DLD1 (cell line): ENCODE measurements around the gene SETBP1.

Source experiments
- in situ Hi-C: cut with HindIII; loops from 2 replicates; pipeline ENCODE4 v1.10.0; 2017; ENCODE audit warnings: low sequenced_read_pairs

Gene SETBP1

DNA sequence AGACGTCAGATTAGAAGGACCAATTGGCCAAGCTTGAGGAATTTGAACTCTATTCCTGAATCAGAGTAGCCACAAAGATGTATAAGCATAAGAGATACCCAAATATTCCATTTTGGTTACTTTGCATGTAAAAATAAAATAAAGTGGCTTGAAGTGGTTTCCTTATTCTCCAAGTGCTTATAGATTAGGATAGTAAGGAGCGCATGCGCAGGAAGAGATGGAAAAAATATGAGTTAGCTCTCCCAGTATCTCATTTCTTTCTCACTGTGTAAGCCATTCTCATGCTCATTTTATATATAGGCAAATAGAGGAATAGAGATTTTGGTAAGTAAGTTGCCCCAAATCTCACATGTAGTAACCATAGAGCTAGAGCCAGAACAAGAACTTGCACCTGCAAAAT lies 241.3 kb downstream of the SETBP1 start:
- in situ Hi-C loops: no loop called here

DNA sequence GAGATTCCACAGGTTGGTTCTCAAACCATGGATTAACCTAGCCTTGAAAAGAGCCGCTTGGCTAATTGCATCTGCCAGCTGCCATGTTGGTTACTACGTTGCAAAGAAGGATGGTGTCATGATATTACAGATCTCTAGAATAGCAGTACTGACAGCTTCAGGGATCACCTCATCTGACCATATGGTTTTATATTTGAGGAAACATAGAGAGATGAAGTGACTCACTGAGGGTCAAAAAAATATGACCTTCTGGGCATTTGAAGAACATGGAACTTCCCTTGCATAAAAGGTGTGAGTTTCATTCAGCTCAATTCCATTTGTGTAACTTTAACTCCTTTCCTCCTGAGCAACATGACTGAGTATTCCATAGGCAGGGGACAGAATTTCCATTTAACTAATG lies 242.3 kb downstream of the SETBP1 start:
- in situ Hi-C loops: no loop called here

DNA sequence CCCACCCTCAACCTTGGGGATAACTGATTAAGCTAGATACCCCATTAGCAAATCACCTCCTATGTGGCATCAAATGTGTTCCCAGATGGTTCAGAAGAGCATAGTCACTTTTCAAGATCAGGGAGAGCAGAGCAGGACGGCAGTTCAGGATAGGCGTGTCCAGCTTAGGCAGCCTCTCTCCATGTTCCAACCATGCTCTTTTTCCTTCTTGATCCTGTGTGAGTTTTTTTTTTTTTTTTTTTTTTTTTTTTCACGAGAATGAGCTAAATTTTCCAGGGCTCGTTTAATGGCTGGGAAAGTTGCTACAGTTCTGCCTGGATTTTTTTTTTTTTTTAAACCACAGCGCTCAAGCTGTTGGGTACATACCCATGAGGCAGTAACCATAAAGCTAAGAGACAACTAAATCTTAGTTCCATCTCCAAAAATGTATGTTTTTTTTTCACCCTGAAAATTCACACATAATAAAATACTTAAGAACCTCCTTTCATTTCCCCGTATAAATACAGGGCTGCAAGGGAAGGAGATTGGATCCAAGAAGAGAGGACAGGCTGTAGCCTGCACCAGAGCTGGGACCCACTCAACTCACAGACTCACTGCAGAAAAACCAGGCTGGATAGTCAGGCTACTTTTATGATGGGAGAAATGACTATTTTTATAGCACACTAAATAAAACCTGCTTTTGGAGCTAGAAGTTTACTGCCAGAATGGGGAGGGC lies 244.3 kb downstream of the SETBP1 start:
- in situ Hi-C loops: no loop called here

DNA sequence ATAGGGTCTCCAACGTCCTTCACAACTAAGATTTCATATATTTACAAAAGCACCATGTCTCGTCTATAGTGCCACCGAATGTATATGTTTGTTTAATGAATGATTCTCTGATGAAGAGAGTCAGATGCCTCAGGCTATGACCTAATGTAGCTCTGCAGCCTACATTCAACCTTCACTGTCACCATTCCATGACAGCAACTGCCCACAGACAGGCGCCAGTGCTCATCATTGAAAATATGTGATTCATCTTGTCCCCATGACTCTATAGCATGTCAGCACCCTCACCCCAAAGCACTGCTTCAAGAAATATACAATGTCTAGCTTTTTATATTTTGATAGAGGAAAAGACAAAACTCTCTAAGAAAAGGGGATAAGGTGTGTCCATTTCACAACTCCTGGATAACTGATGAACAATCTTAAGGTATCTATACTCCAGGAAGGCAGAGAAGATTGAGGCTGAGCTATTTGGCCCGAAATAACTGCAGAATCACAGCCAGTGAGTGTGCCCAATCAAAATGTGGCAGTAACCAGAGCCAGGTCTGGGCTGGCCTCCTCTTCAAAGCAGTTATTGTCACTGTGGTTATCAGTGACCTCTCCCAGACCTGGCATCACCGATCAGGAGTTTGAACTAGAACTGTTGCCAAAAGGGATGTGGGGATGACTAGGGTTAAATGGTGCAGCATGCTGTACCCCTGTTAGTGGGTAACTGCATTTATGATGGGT lies 246.6 kb downstream of the SETBP1 start:
- in situ Hi-C loops: no loop called here

DNA sequence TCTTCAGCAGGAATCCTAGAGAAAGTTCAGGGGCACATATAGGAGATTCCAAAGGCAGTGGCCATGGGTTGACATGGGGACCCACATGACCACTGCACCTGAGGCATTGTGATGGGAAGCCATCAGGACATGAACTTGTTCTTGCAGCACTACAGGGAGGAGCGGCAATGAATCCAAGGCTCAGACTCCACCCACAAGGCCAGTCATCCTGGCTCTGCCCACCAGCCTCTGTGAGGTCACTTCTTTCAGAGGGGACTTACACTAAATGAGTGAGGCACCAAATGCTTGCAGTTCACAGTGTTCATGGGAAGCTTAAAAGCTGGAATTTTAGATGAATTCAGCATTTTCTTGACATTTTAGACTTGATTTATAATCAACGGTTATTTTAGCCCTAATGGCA lies 254.2 kb downstream of the SETBP1 start:
- in situ Hi-C loops: no loop called here

DNA sequence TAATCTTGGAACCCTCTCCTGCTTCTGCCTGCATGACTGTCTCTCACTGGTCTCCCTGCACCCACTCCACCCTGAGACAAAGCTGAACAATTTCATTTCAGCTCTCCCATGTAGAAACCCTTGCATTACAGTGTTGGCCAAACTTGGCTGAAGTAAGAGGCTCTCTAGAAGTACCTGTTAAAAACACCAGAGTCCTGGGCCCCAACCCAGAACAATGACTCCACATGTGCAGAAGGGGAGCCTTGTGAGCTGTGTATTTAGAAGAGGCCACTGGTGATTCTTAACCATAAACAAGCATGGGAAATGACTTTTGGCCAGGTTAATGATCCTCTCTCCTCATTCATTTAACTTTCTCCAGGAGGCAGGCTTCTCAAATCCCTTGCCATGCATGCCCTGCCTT lies 254.8 kb downstream of the SETBP1 start:
- in situ Hi-C loops: no loop called here

DNA sequence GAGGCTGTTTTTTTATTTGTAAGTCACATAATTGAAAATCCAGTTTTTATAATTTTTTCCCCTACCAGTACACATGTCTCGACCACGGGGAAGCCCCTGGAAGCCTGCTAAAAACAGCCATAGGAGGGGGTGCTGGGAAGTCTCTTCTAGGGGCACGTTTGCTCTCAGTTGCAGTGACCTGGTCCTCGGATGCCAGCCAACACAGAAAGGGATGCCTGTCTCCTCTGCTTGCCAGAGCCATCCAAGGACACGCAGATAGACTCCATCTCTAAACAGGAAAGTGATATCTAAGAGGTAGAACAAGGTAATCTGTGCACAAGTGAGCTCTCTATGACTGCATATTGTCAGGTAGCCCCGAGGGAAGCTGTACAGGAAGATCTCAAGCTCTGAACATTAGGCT lies 255.8 kb downstream of the SETBP1 start:
- in situ Hi-C loops: no loop called here

DNA sequence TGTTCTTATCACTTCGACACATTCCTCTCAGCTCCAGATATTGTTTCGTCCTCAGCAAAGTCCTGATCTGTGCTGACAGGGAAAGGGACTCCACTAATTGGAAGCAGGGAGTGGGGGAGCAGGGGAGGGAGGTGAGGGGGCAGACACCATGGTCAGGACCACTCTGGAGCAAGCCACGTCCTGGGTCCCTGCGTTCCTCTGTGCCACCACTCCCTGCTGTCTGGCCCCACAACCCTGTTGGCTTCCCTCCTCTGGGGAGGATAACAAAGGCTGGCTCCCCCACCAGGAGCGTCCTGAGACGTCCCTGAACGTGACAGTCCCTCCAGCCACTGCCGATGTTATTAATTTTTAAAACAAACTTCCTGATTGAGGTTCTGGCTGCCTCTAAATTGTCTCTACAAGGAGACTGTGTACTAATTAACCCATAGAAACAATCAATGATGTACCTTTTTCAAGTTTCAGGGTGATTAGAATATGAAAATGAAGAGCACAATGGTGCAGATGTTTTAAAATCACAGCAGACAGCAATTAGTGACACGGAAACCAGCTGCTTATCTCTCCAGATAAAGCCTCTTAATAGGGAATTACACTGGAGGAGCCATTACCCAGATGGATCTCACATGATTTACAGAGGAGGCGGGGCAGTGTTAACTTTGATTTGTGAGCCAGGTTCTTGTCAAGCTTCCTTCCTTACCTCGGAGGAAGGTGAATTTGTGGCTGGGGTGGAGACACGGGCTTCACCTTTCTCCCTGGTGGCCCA lies 257.5 kb downstream of the SETBP1 start:
- in situ Hi-C loops: no loop called here

DNA sequence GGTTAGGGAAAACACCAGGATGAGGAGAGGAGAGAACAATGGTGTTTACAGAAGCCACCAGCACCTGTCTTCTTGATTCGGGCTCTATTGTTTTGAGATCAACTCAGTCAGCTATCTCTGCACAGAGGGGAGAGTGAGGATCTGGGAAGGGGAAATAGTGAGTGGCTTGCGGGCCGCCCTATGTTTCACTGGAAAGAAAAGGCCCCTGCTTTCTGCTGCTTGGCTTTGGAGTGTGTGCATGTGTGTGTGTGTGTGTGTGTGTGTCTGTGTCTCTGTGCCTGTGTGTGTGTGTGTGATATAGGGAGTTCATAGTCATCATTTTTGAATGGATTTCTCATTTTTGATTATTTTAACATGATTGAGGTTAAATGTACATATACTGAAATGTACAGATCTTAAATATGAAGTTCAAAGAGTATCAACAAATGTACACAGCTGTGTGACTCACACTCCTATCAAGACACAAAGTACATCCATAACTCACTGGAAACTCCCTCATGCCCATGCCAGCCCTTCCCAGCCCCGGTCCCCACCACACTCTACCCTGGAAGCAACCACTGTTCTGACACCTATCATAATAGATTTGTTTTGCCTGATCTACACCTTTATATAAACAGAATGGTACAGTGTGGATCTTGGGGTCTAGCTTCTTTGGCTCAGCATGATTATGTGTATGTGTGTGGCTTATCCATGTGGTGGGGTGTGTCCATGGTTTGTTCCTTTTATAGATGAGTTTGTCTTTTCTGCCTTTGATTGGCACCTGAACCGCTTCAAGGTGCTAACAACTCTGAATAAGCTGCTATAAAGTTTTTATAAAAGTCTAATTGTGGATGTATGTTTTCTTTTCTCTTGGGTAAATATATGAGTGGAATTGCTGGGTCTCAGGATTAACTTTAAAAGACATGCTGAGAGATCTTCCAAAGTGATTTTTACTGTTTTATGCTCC lies 258.3 kb downstream of the SETBP1 start:
- in situ Hi-C loops: no loop called here

DNA sequence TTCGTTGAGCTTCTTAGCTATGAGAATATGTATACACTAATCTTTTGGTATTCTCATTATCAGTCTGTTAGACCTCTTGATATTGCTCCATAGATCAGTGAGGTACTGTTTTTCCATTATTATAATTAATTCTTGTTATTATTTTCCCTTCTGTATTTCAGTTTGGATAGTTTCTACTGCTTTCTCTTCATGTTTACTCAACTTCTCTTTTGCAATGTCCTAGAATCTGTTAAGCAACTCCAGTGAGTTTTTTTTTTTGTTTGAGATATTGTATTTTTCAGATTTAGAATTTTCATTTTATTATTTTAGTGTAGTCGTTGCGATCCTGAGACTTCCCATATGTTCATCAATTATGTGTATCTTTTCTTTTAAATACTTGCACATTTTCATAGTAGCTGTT lies 260.8 kb downstream of the SETBP1 start:
- in situ Hi-C loops: no loop called here

DNA sequence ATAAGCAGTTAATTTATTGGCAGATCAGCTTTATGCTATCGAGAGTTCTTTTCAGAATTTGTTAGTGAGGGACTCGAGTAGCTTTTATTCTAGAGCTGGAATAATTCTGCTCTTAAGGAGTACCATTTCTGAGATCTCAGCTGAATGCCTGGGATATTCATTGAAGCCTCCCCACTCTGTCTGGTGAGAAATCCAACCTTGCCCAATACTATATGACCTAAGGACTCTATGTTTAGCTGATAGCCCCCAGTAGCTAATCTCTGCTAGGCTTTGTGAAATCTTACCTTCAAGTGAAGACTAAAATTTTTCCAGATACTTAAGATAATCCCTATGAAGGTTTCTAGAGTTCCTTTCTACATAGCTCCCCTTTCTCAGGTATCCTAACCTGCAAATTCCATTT lies 261.4 kb downstream of the SETBP1 start:
- in situ Hi-C loops: no loop called here

DNA sequence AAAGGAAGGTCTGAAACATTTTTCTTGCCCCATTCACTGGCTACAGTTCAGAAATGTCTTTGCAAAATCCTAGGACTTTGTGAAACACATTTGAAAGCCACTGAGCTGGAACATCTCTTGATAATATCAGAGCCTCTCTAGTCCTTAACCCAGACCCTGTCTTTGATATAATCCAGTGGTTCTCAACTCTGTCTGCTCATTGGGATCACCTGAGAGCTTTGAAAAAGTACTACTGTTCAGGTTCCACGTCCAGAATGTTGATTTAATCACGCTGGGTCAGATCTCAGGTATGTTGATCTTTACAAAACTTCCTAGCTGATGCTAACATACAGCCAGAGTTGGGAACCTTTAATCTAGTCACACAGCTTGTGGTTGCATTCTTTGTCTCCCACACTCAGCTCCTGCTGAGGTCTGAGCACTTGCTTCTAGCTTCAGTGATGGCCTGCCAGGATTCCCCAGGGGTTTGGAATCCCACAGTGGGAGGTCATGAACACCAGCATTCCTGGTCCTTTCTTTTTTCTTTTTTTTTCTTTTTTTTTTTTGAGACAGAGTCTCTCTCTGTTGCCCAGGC lies 262.7 kb downstream of the SETBP1 start:
- in situ Hi-C loops: no loop called here

DNA sequence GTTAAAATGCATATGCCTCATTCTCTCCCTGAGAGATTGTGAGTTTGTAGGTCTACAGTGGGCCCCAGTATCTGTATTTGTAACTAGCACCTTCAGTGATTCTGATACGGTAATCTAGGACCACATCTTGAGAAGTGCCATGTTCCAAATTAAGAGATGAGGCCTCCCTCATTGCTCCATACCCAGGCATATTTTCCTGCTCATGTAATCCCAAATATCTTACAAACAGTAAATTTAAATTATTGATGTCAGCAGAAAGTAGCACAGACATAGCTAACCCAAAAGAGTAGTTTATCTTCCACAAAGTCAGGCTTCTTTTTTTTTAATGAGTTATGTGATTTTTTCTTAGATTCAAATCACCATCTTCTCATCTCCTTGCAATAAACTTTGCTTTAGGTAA lies 263.8 kb downstream of the SETBP1 start:
- in situ Hi-C loops: no loop called here

DNA sequence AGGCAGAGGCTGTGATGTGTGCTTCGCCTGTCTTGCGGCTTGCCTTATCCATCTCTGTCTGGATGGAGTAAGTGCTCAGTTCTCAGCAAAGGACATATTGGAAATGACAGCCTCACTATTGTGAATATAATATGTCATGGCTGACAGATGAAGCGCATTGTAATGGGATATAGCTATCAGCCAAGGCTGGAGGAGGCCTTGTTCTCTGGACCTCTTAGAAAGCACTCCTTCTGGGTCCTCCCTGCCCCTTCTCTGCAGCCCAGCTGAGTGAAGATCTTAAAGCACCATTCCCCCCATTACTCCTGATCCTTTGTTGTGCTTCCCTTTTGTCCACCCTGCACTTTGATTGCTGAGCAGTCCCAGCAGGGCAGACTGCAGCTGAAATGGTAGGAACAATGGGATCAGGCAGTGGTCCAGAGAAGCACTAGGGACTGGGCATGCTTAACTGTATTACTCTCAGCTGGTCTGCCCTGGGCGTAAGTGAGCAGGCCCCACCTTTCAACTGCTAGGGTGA lies 265.3 kb downstream of the SETBP1 start:
- in situ Hi-C loops: no loop called here

DNA sequence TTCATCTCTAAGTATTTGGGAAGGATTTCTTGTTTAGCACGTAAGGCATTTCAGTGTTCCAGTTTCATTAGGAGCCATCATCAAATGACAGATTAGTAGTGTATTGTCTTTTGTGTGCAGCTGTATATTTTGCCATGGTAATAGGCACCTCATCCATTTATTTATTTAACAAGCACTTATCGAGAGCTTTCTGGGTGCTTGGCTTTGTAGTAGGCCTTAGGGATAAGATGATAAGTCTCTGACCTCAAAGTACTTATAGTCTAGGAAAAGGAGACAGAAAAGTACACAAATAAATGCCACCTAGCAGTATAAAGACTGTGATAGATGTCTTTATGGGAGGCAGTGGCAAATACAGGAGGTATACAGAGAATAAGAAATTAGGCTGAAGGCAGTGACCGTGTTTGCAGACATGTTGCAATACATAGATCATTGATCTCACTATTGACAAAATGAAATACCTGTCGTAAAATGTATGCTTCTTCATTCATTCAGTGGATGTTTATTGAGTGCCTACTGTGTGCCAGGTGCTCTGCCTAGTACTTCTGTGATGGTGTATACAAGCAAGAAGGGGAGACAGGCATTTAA lies 265.9 kb downstream of the SETBP1 start:
- in situ Hi-C loops: no loop called here

DNA sequence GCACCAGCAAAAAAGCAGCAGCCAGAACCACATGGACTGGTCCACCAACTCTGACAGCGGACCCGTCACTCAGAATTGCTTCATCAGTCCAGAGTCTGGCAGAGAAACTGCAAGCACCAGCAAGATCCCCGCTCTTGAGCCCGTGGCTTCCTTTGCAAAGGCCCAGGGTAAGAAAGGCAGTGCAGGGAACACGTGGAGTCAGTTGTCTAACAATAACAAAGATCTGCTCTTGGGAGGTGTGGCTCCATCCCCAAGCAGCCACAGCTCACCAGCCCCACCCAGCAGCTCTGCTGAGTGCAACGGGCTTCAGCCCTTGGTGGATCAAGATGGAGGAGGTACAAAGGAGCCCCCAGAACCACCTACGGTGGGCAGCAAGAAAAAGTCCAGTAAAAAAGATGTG lies 269.3 kb downstream of the SETBP1 start:
- in situ Hi-C loops: no loop called here

DNA sequence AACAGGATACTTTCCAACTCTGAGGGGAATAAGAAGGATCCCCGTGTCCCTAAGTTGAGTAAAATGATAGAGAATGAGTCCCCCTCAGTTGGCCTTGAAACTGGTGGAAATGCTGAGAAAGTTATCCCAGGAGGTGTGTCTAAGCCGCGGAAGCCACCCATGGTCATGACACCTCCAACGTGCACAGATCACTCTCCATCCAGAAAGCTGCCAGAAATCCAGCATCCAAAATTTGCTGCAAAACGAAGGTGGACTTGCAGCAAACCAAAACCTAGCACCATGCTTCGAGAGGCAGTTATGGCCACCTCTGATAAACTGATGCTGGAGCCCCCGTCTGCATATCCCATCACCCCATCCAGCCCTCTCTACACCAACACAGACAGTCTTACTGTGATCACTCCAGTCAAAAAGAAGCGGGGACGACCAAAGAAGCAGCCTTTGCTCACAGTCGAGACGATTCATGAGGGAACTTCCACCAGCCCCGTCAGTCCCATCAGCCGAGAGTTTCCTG lies 270.1 kb downstream of the SETBP1 start:
- in situ Hi-C loops: no loop called here

DNA sequence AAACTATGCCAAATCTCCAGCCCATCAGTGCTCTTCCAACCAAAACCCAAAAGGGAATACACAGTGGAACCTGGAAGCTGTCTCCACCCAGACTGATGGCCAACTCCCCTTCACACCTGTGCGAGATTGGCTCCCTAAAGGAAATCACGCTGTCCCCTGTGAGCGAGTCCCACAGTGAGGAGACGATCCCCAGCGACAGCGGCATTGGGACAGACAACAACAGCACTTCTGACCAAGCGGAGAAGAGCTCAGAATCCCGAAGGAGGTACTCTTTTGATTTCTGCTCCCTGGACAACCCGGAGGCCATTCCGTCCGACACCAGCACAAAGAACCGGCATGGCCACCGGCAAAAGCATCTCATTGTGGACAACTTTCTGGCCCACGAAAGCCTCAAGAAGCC lies 271.1 kb downstream of the SETBP1 start:
- in situ Hi-C loops: no loop called here

DNA sequence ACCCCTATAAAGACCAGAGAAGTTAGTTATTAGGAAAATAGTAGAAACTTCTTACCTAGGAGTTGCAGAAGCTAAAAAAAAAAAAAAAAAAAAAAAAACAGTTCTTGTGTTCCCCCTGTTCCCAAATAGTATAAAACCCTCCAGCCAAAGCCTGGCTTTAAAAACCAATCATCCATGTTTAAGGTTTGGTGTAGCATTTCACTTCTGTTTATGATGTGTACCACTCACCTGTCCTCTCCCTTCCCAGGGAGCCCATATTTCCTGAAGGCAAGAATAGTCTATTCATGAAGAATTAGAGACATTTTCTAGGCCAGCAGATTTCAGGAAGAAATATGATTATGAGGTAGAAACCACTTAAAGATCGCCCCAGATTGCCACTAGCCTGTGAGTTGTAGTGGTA lies 273.6 kb downstream of the SETBP1 start:
- in situ Hi-C loops: no loop called here

DNA sequence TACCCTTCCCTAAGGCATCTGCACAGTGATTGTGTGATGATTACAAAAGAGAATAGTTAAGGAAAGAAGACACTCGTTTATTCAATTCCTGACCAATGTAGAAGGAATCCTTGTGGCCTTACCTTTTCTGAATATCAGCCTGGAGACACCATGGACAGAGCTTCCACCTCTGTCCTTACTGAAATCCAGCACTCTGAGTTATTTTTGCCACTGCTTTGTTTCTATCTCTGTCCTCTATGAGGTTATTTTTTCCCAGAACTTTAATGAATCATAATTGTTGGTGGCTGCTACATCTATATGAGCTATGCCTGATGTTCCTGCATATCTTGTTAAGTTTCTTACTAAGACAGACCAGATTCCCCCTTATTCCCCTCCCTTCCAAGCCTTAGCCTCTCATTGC lies 275.1 kb downstream of the SETBP1 start:
- in situ Hi-C loops: no loop called here
